Measurements from ENCODE around the gene SCARF1.
A peak's percentile ranks its signal among the peaks of the same experiment; 100 is the strongest.

SCARF1 gene

GRCh38 chr17:1597861-1598342 is 47.6 kb downstream of the SCARF1 start:
- DNase-seq (no peak), ATAC-seq (no peak)

DNA sequence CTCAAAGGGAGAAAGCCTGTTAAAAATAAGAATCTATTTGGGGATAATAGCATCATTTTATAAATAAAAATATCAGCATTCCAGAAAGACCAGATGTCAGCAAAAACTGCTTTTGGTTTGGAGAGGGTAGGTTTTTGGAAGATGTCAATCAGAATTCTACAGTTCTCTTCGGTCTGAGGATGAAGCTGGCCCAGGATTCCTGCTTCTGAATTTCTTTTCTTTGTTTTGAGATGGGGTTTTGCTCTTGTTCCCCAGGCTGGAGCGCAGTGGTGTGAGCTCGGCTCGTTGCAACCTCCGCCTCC is 52.0 kb downstream of the SCARF1 start:
- ATAC-seq (no peak), DNase-seq (no peak)

- ATAC-seq = peak; percentile 70
- peak; percentile 62 for DNase-seq
These were observed 52.5 kb downstream of the SCARF1 start for GRCh38 chr17:1592751-1593629.

DNA sequence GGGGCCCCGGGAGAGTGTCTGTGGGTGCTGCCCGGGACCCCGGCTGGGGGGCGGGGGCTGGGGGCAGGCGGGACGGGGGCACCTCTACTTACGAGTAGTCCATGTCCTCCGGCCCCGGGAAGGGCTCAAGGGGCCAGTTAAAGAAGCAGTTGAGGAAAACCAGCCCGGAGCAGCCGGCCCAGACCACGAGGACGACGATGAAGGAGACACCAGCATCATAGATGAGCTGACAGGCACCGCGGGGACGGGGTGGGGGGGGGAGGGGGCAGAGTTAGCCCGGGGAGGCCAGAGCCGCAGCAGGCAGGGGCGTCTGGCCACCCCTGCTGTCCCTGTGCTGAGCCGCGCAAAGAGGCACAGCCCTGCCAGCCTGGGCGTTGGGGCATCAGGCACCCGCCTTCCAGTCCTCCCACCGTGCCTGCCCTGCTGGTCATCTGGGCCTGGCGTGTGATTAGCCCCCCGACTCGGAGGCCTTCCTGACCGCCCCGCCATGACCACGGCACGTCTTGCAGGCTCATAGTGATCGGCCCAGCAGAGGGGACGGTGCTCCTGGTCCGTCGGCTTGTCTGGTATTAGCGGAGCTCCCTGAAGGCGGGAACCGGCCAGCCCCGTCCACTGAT is 54.0 kb downstream of the SCARF1 start:
- DNase-seq (no peak), ATAC-seq (no peak)

GRCh38 chr17:1590747-1591473 is 54.6 kb downstream of the SCARF1 start:
- DNase-seq = no peak

DNA sequence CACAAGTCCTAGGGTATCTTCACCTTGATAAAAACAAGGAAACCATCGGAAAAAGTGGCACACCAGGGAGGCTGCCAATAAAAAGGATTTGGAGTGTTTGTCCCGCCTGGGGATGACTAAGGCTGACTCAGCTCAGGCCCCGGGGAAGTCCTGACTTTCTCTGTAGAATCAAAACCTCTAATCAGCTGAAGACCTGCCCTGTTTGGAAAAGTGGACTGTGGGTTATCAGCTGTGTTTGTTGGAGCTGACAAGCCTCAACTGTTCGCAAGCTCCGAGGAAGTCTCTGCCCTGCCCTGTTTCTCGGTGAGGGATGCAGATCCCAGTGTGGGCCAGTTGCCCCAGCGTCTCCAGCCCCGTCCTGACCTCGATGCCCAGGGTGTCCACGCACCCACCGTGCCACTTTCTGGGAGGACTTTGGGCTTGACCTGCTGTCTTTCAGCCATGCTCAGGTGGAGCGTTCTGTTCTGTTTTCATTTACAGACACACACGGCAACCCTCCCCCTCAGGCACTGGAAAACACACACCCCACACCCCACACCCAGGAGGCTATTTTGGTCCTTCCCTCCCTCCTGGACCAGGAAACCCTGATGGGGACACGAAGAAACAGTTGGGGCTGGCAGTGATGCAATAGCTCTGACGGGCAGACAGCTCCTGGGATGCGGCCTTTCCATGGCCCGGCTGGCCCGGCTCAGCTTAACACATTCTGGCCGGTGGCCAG is 55.3 kb downstream of the SCARF1 start:
- ATAC-seq (no peak), DNase-seq (peak; percentile 50)

More at GRCh38 chr17:1590747-1591473, 54.6 kb downstream of the SCARF1 start:
- ATAC-seq = no peak

- ATAC-seq (no peak), DNase-seq (no peak)
These were observed 56.5 kb downstream of the SCARF1 start for GRCh38 chr17:1588821-1589585.

GRCh38 chr17:1584167-1584566 is 61.4 kb downstream of the SCARF1 start:
- ATAC-seq (no peak), DNase-seq (no peak)
